GM12891 (cell line): ENCODE measurements around the gene CYP17A1.
A peak's percentile ranks its signal among the peaks of the same experiment; 100 is the strongest.
"Not testable (repeated sequence)": the region's sequence is repeated elsewhere in the genome, so short reads cannot be mapped to it uniquely, and the experiment has no call there.

Experiments
- DNase-seq: peaks from one replicate; pipeline ENCODE4 v3.0.0; 2011; ENCODE audit warnings: low spot score; ENCODE audit not compliant: insufficient read length
- FAIRE-seq: peaks from 2 replicates; lab custom pipeline; 2011; peaks lifted over from hg19 to GRCh38; lab: Jason Lieb, UNC
- PAX5 ChIP-seq: IDR thresholded peaks from 2 replicates; pipeline ENCODE4 v1.6.1; 2011; ENCODE audit warnings: low read length, moderate library complexity, mild to moderate bottlenecking; ENCODE audit not compliant: insufficient read depth, severe bottlenecking
- POLR2A ChIP-seq: IDR thresholded peaks from 2 replicates; pipeline ENCODE4 v1.6.1; 2011; ENCODE audit warnings: low read depth, low read length, control low read depth
- POLR2AphosphoS5 ChIP-seq: IDR thresholded peaks from 2 replicates; pipeline ENCODE4 v1.6.1; 2011; ENCODE audit warnings: low read depth, low read length, control low read depth
- POU2F2 ChIP-seq: IDR thresholded peaks from 2 replicates; pipeline ENCODE4 v1.6.1; 2011; ENCODE audit warnings: low read depth, mild to moderate bottlenecking, control low read depth, low read length, moderate library complexity
- SPI1 ChIP-seq: IDR thresholded peaks from 2 replicates; pipeline ENCODE4 v1.6.1; 2011; ENCODE audit warnings: low read depth, low read length, control low read depth
- TAF1 ChIP-seq: IDR thresholded peaks from 2 replicates; pipeline ENCODE4 v1.6.1; 2011; ENCODE audit warnings: low read depth, low read length, control low read depth

CYP17A1 gene

GRCh38 chr10:102835007-102835482 is 2.2 kb downstream of the CYP17A1 start:
- no peak for TF ChIP-seq TAF1
- TF ChIP-seq PAX5 = no peak
- TF ChIP-seq SPI1 = no peak
- TF ChIP-seq POLR2AphosphoS5 = no peak
- no peak for TF ChIP-seq POU2F2
- peak; percentile 92 for FAIRE-seq
- DNase-seq = peak; percentile 70

- no peak for FAIRE-seq
- no peak for DNase-seq
- no peak for TF ChIP-seq POU2F2
- no peak for TF ChIP-seq POLR2A
- no peak for TF ChIP-seq SPI1
- no peak for TF ChIP-seq PAX5
- TF ChIP-seq POLR2AphosphoS5 = no peak
- TF ChIP-seq TAF1 = no peak
These were observed 3.1 kb downstream of the CYP17A1 start for GRCh38 chr10:102834143-102834542.

- DNase-seq (no peak), FAIRE-seq (no peak)
- TF ChIP-seq SPI1 (no peak), TAF1 (no peak), POLR2A (no peak), POLR2AphosphoS5 (no peak), PAX5 (no peak), POU2F2 (no peak)
These were observed 4.2 kb downstream of the CYP17A1 start for GRCh38 chr10:102832987-102833386.

GRCh38 chr10:102832248-102832647 is 5.0 kb downstream of the CYP17A1 start:
- FAIRE-seq (no peak), DNase-seq (no peak)
- TF ChIP-seq TAF1 = no peak
- no peak for TF ChIP-seq POLR2AphosphoS5
- no peak for TF ChIP-seq SPI1

GRCh38 chr10:102831322-102832071 is 5.7 kb downstream of the CYP17A1 start:
- DNase-seq (no peak), FAIRE-seq (no peak)
- TF ChIP-seq SPI1 (no peak), POU2F2 (no peak), POLR2AphosphoS5 (no peak), PAX5 (no peak), TAF1 (no peak), POLR2A (no peak)

- DNase-seq (no peak), FAIRE-seq (no peak)
- TF ChIP-seq TAF1 (no peak), PAX5 (no peak), POLR2A (no peak), SPI1 (no peak), POU2F2 (no peak), POLR2AphosphoS5 (no peak)
These were observed 9.6 kb downstream of the CYP17A1 start for GRCh38 chr10:102827597-102827975.

GRCh38 chr10:102826148-102826796 is 10.9 kb downstream of the CYP17A1 start:
- FAIRE-seq = no peak
- TF ChIP-seq PAX5 (no peak), TAF1 (no peak), POLR2AphosphoS5 (no peak), POU2F2 (no peak), POLR2A (no peak), SPI1 (no peak)

GRCh38 chr10:102824664-102825063 is 12.5 kb downstream of the CYP17A1 start:
- DNase-seq (no peak), FAIRE-seq (no peak)
- TF ChIP-seq PAX5 (no peak), POLR2AphosphoS5 (no peak), SPI1 (no peak), TAF1 (no peak), POU2F2 (no peak), POLR2A (no peak)

More at GRCh38 chr10:102826148-102826796, 10.9 kb downstream of the CYP17A1 start:
- no peak for DNase-seq

GRCh38 chr10:102822222-102822621 is 15.0 kb downstream of the CYP17A1 start:
- no peak for TF ChIP-seq POLR2A
- TF ChIP-seq PAX5 = no peak
- no peak for TF ChIP-seq POLR2AphosphoS5
- TF ChIP-seq TAF1 = no peak
- TF ChIP-seq SPI1 = no peak
- DNase-seq = no peak
- no peak for FAIRE-seq

GRCh38 chr10:102820008-102820407 is 17.2 kb downstream of the CYP17A1 start:
- DNase-seq, FAIRE-seq: not testable (repeated sequence)

- TF ChIP-seq SPI1 (peak; percentile 68), POU2F2 (no peak)
- FAIRE-seq (no peak), DNase-seq (no peak)
These were observed 18.2 kb downstream of the CYP17A1 start for GRCh38 chr10:102819054-102819453.
